HG02938 (cell line): ENCODE measurements around the gene PCDHA6.
"Not testable (repeated sequence)": the region's sequence is repeated elsewhere in the genome, so short reads cannot be mapped to it uniquely, and the experiment has no call there.

ENCODE experiments used
- ATAC-seq: cut with Tn5 transposase; IDR thresholded peaks from one replicate; pipeline ENCODE4 v1.9.1; 2021; ENCODE audit warnings: mild to moderate bottlenecking, moderate library complexity; ENCODE audit not compliant: unreplicated experiment

The PCDHA6 gene

GRCh38 chr5:140808889-140809291 lies 18.9 kb upstream of the PCDHA6 start:
- no peak for ATAC-seq

GRCh38 chr5:140821375-140822280 lies 6.1 kb upstream of the PCDHA6 start, which contains the start of gene PCDHA5:
Gene PCDHA5, plus strand, starts transcription at chr5:140821613.
- ATAC-seq: no peak

- no peak for ATAC-seq
Measured at GRCh38 chr5:140822281-140822629, 5.5 kb upstream of the PCDHA6 start.

- ATAC-seq: not testable (repeated sequence)
Measured at GRCh38 chr5:140822969-140823368, 4.8 kb upstream of the PCDHA6 start.

GRCh38 chr5:140823475-140823874 lies 4.3 kb upstream of the PCDHA6 start:
- ATAC-seq: no peak

- ATAC-seq: no peak
Measured at GRCh38 chr5:140828362-140828737, 590 bp downstream of the PCDHA6 start.

GRCh38 chr5:140829511-140830501 lies 2.0 kb downstream of the PCDHA6 start:
- ATAC-seq: not testable (repeated sequence)

GRCh38 chr5:140833993-140834392 lies 6.2 kb downstream of the PCDHA6 start, which contains the start of gene PCDHA7:
Gene PCDHA7, plus strand, starts transcription at chr5:140834269. Its CDS starts 115 bp downstream, at chr5:140834384.
- ATAC-seq: no peak

- not testable (repeated sequence) for ATAC-seq
Measured at GRCh38 chr5:140834439-140835008, 6.8 kb downstream of the PCDHA6 start.

GRCh38 chr5:140835622-140836510 lies 8.1 kb downstream of the PCDHA6 start:
- no peak for ATAC-seq

GRCh38 chr5:140840978-140841962 lies 13.5 kb downstream of the PCDHA6 start, which contains the start of gene PCDHA8:
Gene PCDHA8, plus strand, starts transcription at chr5:140841187. Its CDS starts 135 bp downstream, at chr5:140841322.
- no peak for ATAC-seq

GRCh38 chr5:140842798-140843733 lies 15.3 kb downstream of the PCDHA6 start:
- ATAC-seq: no peak

- not testable (repeated sequence) for ATAC-seq
Measured at GRCh38 chr5:140848139-140849102, 20.7 kb downstream of the PCDHA6 start, which contains the start of gene PCDHA9. Gene PCDHA9, plus strand, starts transcription at chr5:140848382. Its CDS starts 114 bp downstream, at chr5:140848496.

- not testable (repeated sequence) for ATAC-seq
Measured at GRCh38 chr5:140849831-140850634, 22.3 kb downstream of the PCDHA6 start.
